NB4 (cell line): ENCODE results near the gene ACOT12.

Experiments
- POLR2A ChIP-seq: IDR thresholded peaks from 2 replicates; pipeline ENCODE4 v1.6.1; 2011; ENCODE audit warnings: mild to moderate bottlenecking; ENCODE audit not compliant: insufficient read length; ENCODE audit errors: extremely low read depth
- TF ChIP-seq, protein P1 (sequence below): IDR thresholded peaks from one replicate; pipeline ENCODE4 v1.5.1; 2012; ENCODE audit warnings: low read depth, low read length

- TF ChIP-seq POLR2A: no peak
- TF ChIP-seq, protein P1, sequence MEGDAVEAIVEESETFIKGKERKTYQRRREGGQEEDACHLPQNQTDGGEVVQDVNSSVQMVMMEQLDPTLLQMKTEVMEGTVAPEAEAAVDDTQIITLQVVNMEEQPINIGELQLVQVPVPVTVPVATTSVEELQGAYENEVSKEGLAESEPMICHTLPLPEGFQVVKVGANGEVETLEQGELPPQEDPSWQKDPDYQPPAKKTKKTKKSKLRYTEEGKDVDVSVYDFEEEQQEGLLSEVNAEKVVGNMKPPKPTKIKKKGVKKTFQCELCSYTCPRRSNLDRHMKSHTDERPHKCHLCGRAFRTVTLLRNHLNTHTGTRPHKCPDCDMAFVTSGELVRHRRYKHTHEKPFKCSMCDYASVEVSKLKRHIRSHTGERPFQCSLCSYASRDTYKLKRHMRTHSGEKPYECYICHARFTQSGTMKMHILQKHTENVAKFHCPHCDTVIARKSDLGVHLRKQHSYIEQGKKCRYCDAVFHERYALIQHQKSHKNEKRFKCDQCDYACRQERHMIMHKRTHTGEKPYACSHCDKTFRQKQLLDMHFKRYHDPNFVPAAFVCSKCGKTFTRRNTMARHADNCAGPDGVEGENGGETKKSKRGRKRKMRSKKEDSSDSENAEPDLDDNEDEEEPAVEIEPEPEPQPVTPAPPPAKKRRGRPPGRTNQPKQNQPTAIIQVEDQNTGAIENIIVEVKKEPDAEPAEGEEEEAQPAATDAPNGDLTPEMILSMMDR: no peak
These were observed 38.4 kb downstream of the ACOT12 start for GRCh38 chr5:81355291-81356251.
